Neural cell (in vitro differentiated cells): ENCODE measurements around the gene PCNX1. TPM values are rescaled to one million over a fixed set of nuclear protein-coding genes. Genes with fewer than 3 reads are reported as not detected.

Experiments
- H2AFZ ChIP-seq: fragments of 200-600, 300-800 bp; sonication (generic), shearing (Covaris generic); 2 replicates; pipeline ENCODE4 v1.6.0; 2014; ENCODE audit warnings: low read depth, mild to moderate bottlenecking, antibody characterized with exemption, low read length, moderate library complexity
- H3F3A ChIP-seq: fragments of 200-600 bp; shearing (Covaris generic); 2 replicates; pipeline ENCODE4 v1.6.1; 2016; ENCODE audit warnings: mild to moderate bottlenecking, moderate library complexity, mixed read lengths, antibody characterized with exemption, low read length; ENCODE audit not compliant: insufficient read depth, poor library complexity, severe bottlenecking
- H3K27ac ChIP-seq: fragments of 200-600, 300-800 bp; sonication (generic), shearing (Covaris generic); 2 replicates; pipeline ENCODE4 v1.5.1; 2014; ENCODE audit warnings: mild to moderate bottlenecking, low read length, moderate library complexity
- H3K27me3 ChIP-seq: fragments of 300-800, 200-600 bp; sonication (generic), shearing (Covaris generic); 2 replicates; pipeline ENCODE4 v1.6.0; 2014; ENCODE audit warnings: mild to moderate bottlenecking, low read depth, low read length, moderate library complexity; ENCODE audit not compliant: insufficient read depth
- H3K36me3 ChIP-seq: fragments of 300-800, 200-600 bp; sonication (generic), shearing (Covaris generic); 2 replicates; pipeline ENCODE4 v1.5.1; 2014; ENCODE audit warnings: mild to moderate bottlenecking, antibody characterized with exemption, low read length, moderate library complexity; ENCODE audit not compliant: insufficient read depth
- H3K4me2 ChIP-seq: fragments of 300-800, 200-600 bp; sonication (generic), shearing (Covaris generic); 2 replicates; pipeline ENCODE4 v1.6.0; 2014; ENCODE audit warnings: mild to moderate bottlenecking, low read length
- H3K4me3 ChIP-seq: fragments of 300-800, 200-600 bp; sonication (generic), shearing (Covaris generic); 2 replicates; pipeline ENCODE4 v1.5.1; 2014; ENCODE audit warnings: mild to moderate bottlenecking, low read length, moderate library complexity
- H3K79me2 ChIP-seq: fragments of 200-600 bp; shearing (Covaris generic); replicated peaks from 2 replicates; pipeline ENCODE4 v1.6.0; 2014; ENCODE audit warnings: mild to moderate bottlenecking, low read length, moderate library complexity; ENCODE audit not compliant: insufficient read depth
- H3K9ac ChIP-seq: fragments of 300-800, 200-600 bp; sonication (generic), shearing (Covaris generic); 2 replicates; pipeline ENCODE4 v1.6.1; 2016; ENCODE audit warnings: mild to moderate bottlenecking, low read length, mixed read lengths
- H3K9me2 ChIP-seq: fragments of 200-600 bp; shearing (Covaris generic); 2 replicates; pipeline ENCODE4 v1.6.1; 2016; ENCODE audit warnings: mild to moderate bottlenecking, low read length, mixed read lengths; ENCODE audit not compliant: insufficient read depth
- H3K9me3 ChIP-seq: fragments of 200-600, 300-800 bp; sonication (generic), shearing (Covaris generic); 2 replicates; pipeline ENCODE4 v1.6.1; 2016; ENCODE audit warnings: mild to moderate bottlenecking, mixed run types, low read length, moderate library complexity, mixed read lengths
- H4K20me1 ChIP-seq: fragments of 200-600 bp; shearing (Covaris generic); 2 replicates; pipeline ENCODE4 v1.6.1; 2016; ENCODE audit warnings: mild to moderate bottlenecking, mixed run types; ENCODE audit not compliant: insufficient read depth
- EP300 ChIP-seq: fragments of 450-650 bp; conservative IDR thresholded peaks from 2 replicates; pipeline ENCODE4 v1.6.1; 2014; ENCODE audit warnings: antibody characterized with exemption, mild to moderate bottlenecking, moderate library complexity; ENCODE audit not compliant: poor library complexity, severe bottlenecking
- EZH2 ChIP-seq: fragments of 200-600, 300-800 bp; shearing (Covaris generic), sonication (generic); IDR thresholded peaks from 2 replicates; pipeline ENCODE4 v1.6.1; 2014; ENCODE audit warnings: antibody characterized with exemption, low read length, borderline replicate concordance, mild to moderate bottlenecking; ENCODE audit not compliant: insufficient read depth, poor library complexity, severe bottlenecking
- MXI1 ChIP-seq: fragments of 450-650 bp; conservative IDR thresholded peaks from 2 replicates; pipeline ENCODE4 v1.6.1; 2014; ENCODE audit warnings: antibody characterized with exemption, mild to moderate bottlenecking; ENCODE audit not compliant: poor library complexity, severe bottlenecking
- POLR2AphosphoS5 ChIP-seq: IDR thresholded peaks from 2 replicates; pipeline ENCODE4 v1.6.1; 2012
- RAD21 ChIP-seq: fragments of 450-650 bp; conservative IDR thresholded peaks from 2 replicates; pipeline ENCODE4 v1.6.1; 2014; ENCODE audit warnings: antibody characterized with exemption, mild to moderate bottlenecking, moderate library complexity
- SMC3 ChIP-seq: fragments of 450-650 bp; conservative IDR thresholded peaks from 2 replicates; pipeline ENCODE4 v1.6.1; 2014; ENCODE audit warnings: antibody characterized with exemption, mild to moderate bottlenecking, moderate library complexity; ENCODE audit not compliant: poor library complexity
- TAF1 ChIP-seq: IDR thresholded peaks from 2 replicates; pipeline ENCODE4 v1.6.1; 2012; ENCODE audit warnings: low read depth
- polyA plus RNA-seq: library from polyadenylated mRNA; depleted of rRNA; stranded (reverse); fragments of >200 nt; gene quantifications from 2 replicates; pipeline ENCODE4 v1.2.3, GENCODE V29; 2014
- TF ChIP-seq, protein P1 (sequence below): fragments of 450-650 bp; IDR thresholded peaks from 2 replicates; pipeline ENCODE4 v1.5.1; 2014; ENCODE audit warnings: antibody characterized with exemption, mild to moderate bottlenecking, moderate library complexity; ENCODE audit not compliant: poor library complexity, severe bottlenecking
- TF ChIP-seq, protein P2 (sequence below): IDR thresholded peaks from 2 replicates; pipeline ENCODE4 v1.6.1; 2012; ENCODE audit warnings: borderline replicate concordance

The PCNX1 gene
- polyA plus RNA-seq, 1 donor from 2014 or later = 23.7 TPM

- no peak overlapping the region for H3K9ac ChIP-seq
- no peak overlapping the region for H3K27ac ChIP-seq
- H3K36me3 ChIP-seq = peaks cover 39% of the 10 kb centered on the region
- no peak overlapping the region for H2AFZ ChIP-seq
- H4K20me1 ChIP-seq = no peaks in the 10 kb centered on the region
- no peaks in the 10 kb centered on the region for H3K9me3 ChIP-seq
- H3K4me2 ChIP-seq = no peak overlapping the region
- H3K4me3 ChIP-seq = no peak overlapping the region
- no peaks in the 10 kb centered on the region for H3K27me3 ChIP-seq
- H3F3A ChIP-seq = no peaks in the 10 kb centered on the region
- H3K9me2 ChIP-seq = no peaks in the 10 kb centered on the region
- no peaks in the 10 kb centered on the region for H3K79me2 ChIP-seq
- TF ChIP-seq SMC3 (no peak), RAD21 (no peak), MXI1 (no peak), EP300 (no peak), TAF1 (no peak), EZH2 (no peak), POLR2AphosphoS5 (no peak)
- TF ChIP-seq, protein P1, sequence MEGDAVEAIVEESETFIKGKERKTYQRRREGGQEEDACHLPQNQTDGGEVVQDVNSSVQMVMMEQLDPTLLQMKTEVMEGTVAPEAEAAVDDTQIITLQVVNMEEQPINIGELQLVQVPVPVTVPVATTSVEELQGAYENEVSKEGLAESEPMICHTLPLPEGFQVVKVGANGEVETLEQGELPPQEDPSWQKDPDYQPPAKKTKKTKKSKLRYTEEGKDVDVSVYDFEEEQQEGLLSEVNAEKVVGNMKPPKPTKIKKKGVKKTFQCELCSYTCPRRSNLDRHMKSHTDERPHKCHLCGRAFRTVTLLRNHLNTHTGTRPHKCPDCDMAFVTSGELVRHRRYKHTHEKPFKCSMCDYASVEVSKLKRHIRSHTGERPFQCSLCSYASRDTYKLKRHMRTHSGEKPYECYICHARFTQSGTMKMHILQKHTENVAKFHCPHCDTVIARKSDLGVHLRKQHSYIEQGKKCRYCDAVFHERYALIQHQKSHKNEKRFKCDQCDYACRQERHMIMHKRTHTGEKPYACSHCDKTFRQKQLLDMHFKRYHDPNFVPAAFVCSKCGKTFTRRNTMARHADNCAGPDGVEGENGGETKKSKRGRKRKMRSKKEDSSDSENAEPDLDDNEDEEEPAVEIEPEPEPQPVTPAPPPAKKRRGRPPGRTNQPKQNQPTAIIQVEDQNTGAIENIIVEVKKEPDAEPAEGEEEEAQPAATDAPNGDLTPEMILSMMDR = no peak
- TF ChIP-seq, protein P2, sequence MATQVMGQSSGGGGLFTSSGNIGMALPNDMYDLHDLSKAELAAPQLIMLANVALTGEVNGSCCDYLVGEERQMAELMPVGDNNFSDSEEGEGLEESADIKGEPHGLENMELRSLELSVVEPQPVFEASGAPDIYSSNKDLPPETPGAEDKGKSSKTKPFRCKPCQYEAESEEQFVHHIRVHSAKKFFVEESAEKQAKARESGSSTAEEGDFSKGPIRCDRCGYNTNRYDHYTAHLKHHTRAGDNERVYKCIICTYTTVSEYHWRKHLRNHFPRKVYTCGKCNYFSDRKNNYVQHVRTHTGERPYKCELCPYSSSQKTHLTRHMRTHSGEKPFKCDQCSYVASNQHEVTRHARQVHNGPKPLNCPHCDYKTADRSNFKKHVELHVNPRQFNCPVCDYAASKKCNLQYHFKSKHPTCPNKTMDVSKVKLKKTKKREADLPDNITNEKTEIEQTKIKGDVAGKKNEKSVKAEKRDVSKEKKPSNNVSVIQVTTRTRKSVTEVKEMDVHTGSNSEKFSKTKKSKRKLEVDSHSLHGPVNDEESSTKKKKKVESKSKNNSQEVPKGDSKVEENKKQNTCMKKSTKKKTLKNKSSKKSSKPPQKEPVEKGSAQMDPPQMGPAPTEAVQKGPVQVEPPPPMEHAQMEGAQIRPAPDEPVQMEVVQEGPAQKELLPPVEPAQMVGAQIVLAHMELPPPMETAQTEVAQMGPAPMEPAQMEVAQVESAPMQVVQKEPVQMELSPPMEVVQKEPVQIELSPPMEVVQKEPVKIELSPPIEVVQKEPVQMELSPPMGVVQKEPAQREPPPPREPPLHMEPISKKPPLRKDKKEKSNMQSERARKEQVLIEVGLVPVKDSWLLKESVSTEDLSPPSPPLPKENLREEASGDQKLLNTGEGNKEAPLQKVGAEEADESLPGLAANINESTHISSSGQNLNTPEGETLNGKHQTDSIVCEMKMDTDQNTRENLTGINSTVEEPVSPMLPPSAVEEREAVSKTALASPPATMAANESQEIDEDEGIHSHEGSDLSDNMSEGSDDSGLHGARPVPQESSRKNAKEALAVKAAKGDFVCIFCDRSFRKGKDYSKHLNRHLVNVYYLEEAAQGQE = no peak
Observed at GRCh38 chr14:71076462-71077092, 169.3 kb downstream of the PCNX1 start.

DNA sequence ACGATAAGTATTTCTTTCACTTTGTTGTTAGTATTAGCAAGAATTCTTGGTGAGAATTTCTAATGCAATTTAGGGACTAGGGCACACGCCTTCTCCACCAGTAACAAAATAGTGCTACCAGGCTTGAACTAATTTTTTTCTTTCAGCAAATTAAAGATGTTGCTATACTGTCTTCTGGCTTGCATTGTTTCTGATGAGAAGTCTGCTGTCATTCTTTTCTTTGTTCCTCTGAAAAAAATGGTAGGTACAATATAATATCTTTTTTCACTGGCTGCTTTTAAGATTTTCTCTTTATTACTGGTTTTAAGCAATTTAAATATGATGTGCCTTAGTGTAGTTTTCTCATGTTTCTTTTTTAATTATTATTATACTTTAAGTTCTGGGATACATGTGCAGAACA lies 171.2 kb downstream of the PCNX1 start:
- TF ChIP-seq SMC3 (no peak), MXI1 (no peak), TAF1 (no peak), EP300 (no peak), RAD21 (no peak), EZH2 (no peak), POLR2AphosphoS5 (no peak)
- TF ChIP-seq, protein P2 = no peak
- TF ChIP-seq, protein P1 = no peak
- H3K36me3 ChIP-seq = peaks cover 36% of the 10 kb centered on the region

More for the DNA sequence above, 171.2 kb downstream of the PCNX1 start:
- Histone ChIP-seq H3K79me2 (no peaks in the 10 kb centered on the region), H3K9me3 (no peaks in the 10 kb centered on the region), H3K4me3 (no peak overlapping the region), H3F3A (no peaks in the 10 kb centered on the region), H3K4me2 (no peak overlapping the region), H2AFZ (no peak overlapping the region), H3K9me2 (no peaks in the 10 kb centered on the region), H3K9ac (no peak overlapping the region), H3K27ac (no peak overlapping the region), H3K27me3 (no peaks in the 10 kb centered on the region), H4K20me1 (no peaks in the 10 kb centered on the region)
